ENCODE measurements around the gene RDH13. TPM values are rescaled to one million over a fixed set of nuclear protein-coding genes. Genes with fewer than 3 reads are reported as not detected.

RDH13 gene
- polyA plus RNA-seq, 1 donor: 22.0 TPM

DNA sequence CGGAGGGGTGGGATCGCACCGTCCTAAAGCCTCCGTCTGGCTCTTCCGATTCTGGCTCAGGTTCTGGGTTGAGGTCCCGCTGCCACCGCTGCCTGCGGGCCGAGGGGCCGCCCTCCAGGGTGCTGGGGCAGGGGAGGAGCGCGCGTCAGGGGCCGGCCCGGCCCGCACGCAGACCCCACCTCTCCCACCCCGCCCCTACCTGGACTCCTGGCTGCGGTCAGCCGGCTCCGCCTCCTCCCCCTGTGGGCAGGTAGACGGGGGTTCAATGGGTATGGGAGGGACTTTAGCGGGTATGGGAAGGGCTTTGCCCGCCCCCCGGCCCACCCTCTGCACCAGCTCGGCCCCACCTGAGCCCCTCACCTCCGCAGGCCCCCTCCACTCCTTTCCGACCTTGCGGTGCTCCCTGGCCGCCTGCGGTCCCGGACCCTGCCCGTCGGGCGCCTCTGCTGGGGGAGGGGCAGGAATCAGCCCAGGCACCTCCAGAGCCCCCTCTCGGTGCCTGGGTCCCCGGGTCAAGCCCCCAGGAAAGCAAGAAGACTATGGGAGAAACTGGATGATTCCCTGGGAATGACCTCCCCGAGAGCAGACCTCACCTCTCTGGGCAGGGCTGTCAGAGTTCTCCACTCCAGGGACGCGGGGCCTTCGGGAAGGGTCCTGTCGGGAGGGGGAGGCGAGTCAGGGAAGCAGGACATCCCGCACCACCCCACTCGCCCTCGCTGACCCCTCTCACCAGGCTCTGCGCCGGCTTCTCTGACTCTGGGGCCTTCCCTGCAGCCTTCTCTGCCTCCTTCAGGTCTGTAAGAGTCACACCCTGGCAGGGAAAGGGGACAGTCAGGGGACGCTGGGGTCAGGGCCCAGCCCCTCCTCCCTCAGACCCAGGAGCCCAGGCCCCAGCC is 29.7 kb upstream of the RDH13 start:
- no peak for DNase-seq

- no peak for DNase-seq
These were observed 29.0 kb upstream of the RDH13 start for GRCh38 chr19:55091955-55092354.

GRCh38 chr19:55091126-55091910 is 28.4 kb upstream of the RDH13 start:
- DNase-seq: no peak

DNA sequence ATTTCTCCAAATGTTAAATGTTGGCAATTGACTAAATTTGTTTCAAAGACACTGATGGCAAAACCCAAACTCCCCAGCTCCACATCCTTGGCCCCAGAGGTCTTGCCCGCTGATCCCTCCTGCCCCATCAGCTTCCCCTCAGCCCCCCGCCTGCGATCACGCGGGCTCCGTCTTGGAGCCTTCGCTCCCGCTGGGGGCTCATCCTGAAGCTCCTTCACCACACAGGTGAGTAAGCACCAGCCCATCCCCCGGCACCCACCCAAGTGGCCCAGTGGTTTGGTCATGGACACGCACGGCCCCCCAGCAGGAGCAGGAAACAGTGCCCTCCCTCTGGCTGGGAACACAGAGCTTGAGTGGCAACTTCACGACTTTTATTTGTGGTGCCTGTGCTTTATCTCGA is 27.6 kb upstream of the RDH13 start:
- DNase-seq: no peak

DNA sequence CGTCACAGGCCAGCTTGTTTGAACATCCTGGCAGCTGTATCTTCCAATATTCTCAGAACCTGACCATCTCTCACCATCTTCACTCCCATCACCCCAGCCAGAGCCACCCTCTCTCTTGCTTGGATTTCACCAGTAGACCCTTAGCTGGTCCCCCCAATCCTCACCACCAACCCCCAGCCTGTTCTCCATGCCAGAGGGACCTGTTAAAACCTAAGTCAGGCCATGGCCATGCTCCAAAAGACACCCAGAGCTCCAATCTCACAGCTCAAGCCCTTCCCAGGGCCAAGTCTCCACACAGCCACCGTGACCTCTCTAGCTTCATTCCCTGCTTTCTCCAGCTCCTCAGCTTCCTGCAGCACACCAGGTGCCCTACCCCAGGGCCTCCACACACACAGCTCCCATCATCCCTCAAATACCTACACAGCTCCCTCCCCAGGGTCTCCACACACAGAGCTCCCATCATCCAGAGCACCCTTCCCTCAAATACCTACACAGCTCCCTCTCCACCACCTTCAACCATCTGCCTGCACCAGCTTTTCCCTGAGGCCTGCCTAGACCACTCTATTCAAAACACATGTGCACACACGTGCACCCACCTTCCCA is 26.5 kb upstream of the RDH13 start:
- no peak for DNase-seq

DNA sequence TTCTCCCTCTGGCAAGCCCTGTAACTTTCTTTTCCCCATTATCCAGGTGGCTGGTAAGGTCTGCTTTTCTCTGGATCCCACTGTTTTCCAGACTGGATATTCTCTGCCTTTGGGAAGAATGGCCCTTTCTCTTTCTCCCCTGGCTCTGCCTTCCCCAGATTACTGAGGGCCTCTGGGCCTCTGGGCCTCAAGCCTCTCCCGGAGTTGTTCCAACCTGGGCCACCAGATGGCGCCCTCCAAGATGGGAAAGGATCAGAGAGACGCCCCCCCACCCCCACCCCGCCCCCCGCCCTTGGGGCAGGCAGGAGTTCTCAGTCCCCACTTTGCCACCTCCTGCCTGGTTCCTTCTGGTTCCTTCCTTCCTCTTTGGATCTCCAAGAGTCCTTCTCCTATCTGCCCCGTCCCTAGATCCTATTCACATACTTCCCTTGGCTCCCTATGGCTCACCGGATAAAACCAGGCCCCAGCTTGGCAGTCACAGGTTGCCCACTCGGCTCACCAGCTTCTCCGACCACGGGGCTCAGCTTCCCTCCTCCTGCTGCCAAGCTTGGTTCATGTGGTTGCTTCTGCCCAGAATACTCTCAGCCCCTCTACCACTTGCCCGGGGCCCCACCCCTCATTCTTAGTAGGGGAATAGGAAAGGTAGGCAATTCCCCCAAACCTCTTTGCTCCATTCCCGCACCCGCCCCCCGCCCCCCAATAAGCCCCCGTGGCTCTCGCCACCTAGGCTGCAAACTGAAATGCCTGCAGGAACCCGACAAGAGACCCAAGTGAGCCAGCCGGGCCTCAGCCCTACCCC is 25.8 kb upstream of the RDH13 start:
- no peak for DNase-seq

GRCh38 chr19:55088021-55088451 is 25.1 kb upstream of the RDH13 start:
- DNase-seq: no peak

DNA sequence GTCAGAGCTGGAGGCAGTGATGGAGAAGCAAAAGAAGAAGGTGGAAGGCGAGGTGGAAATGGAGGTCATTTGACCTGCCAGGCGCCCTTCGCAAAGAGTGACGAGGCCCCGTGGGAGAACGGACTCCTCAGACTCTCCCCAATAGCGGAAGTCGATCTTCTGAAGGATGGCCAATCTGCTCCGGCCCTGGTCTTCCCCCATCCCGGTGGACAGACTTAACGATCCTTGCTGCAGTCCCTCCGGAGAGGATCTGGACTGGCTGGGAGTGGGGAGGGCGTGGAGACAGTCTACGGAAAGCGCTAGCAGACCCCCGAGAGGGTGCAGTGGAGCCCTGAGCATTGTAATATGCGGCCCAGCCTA is 24.6 kb upstream of the RDH13 start:
- no peak for DNase-seq

- DNase-seq: peak; percentile 92
These were observed 24.0 kb upstream of the RDH13 start for GRCh38 chr19:55086730-55087541.

- no peak for DNase-seq
These were observed 23.2 kb upstream of the RDH13 start for GRCh38 chr19:55085923-55086715.

GRCh38 chr19:55084416-55084815 is 21.5 kb upstream of the RDH13 start:
- no peak for DNase-seq

DNA sequence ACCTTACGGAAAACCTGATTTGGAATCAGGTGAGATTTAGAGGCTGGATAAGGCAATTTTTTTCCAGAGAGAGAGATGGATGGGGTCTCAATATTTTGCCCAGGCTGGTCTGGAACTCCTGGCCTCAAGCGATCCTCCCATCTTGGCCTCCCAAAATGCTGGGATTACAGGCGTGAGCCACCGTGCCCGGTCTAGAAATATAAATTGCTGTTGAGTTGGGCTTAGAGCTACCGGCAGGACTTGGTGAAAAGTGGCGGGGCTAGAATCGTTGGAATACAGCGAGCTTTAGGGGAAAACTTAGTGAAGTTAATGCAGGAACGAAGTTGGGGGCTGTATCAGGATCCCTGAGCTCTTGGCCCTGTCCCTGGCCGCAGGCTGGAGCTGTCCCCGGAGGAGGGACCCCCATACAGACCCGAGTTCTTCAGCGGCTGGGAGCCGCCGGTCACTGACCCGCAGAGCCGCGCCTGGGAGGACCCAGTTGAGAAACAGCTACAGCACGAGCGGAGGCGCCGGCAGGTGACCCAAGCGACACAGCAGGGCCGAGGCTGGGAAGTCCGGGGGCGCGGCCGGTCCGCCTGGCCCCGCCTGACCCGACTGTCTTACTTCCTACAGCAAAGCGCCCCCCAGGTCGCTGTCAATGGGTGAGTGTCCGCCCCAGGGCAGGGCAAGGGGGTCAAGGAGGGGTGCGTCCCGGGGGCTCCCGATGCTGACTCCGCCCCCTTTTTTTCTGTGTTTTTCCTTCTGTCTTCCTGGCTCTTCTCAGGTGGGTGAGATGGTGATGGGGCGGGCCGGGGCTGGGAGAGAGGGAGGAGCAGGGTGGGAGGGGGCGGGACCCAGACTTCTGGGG is 20.3 kb upstream of the RDH13 start:
- DNase-seq: no peak

- no peak for DNase-seq
These were observed 19.3 kb upstream of the RDH13 start for GRCh38 chr19:55082020-55082851.

- DNase-seq: no peak
These were observed 18.7 kb upstream of the RDH13 start for GRCh38 chr19:55081770-55082019.

DNA sequence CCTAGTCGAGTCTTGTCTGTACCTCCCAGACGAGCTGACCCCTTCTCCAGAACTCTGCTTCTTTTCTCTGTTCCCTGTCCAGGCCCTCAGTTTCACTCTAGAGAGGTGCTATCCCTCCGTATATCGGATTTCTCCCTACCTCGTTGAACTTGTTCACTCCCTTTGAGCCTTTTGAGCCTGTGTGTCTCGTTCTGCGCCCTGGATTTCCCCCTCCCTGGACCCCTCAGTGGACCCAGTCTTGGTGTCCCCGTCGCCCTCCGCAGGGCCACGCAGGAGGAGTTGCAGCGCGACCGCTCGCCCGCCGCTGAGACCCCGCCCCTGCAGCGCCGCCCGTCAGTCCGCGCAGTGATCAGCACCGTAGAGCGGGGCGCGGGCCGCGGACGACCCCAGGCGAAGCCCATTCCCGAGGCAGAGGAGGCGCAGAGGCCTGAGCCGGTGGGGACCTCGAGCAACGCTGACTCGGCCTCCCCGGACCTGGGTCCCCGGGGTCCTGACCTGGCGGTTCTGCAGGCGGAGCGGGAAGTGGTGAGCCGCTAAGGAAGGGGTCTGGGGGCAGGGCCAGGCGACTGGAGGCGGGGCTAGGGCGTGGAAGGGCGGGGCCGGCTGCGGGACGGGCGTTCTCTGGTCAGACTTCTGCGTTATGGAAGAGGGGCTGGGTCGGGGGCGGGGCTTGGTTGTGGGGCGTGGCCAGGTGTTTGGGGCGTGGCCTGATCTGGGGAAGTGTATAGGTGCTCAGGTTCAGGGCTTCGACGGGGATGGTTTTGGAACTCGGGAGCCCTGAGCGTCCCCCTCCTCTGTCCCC is 18.2 kb upstream of the RDH13 start:
- no peak for DNase-seq

DNA sequence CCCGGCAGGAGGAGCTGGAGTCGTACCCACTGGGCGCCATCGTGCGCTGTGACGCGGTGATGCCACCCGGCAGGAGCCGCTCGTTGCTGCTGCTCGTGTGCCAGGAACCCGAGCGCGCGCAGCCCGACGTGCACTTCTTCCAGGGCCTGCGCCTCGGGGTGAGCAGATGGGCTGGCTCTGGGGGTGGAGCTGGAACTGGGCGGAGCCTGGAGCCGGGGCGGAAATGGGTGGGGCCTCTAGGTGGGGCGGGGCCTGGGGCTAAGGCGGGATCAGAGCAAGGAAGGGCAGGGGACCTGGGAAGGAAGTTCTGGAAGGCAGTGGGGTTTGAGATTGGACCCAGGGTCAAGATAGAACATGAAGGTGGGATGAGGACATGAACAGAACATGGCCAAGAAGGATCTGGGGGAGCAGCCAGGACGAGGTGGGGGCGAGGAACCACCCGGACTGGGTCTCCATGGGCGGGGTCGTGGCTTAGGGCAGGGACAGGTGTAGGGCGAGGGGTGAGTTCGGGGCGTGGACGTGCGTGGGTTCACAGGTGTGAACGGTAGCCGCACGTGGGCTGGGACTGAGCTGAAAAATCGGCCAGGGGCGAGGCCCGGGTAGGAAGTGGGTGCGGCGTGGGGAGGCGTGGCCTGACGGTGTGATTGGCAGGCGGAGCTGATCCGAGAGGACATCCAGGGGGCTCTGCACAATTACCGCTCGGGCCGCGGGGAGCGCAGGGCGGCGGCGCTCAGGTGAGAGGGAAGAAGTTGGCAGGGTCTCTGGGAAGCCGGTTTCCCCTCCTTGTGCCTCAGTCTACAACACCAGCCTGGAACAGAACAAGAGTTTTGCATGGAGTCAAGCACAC is 17.4 kb upstream of the RDH13 start:
- DNase-seq: no peak
